Right ventricle myocardium inferior (tissue), 1 donor: Measurements from ENCODE around the gene PLOD2. TPM values are rescaled to one million over a fixed set of nuclear protein-coding genes. Genes with fewer than 3 reads are reported as not detected.
A peak's percentile ranks its signal among the peaks of the same experiment; 100 is the strongest.

Experiments
- ATAC-seq: fragments of 200-7000 bp; cut with Tn5 transposase; one replicate; pipeline ENCODE4 v1.9.1; 2020; ENCODE audit warnings: mild to moderate bottlenecking, moderate library complexity
- DNase-seq: peaks from one replicate; pipeline ENCODE4 v3.0.0; 2021; ENCODE audit errors: missing footprints
- intact Hi-C: fragments of 100-400 bp; cut with DNase I; formaldehyde crosslinking; loops from one replicate; pipeline ENCODE4 v1.11.0; 2022
- long read RNA-seq: library from polyadenylated mRNA; unstranded; transcript quantifications from one replicate; pipeline ENCODE4 v2.0.0, GENCODE V29; 2021
- total RNA-seq: library from RNA; stranded (reverse); fragmentation: NEBNext Ultra II Directional; extraction: Animal tissue kit (Norgen Biotek cat#: 25700); gene quantifications from one replicate; pipeline ENCODE4 v1.2.1, GENCODE V29; 2021
- donor health status: DM: no; HTN: yes; CAD: no; lungs with severe emphysema.

Gene PLOD2
- total RNA-seq: 19.7 TPM
- long read RNA-seq, transcript PLOD2-201 (20 exons, 3,732 nt): major isoform, 6 of 11 reads
- long read RNA-seq, partial matches to known transcripts: 0 of 11 reads
- long read RNA-seq, other reads (novel, unspliced or antisense): 2 of 11 reads

GRCh38 chr3:146160964-146161662 lies at the start of gene PLOD2:
Gene PLOD2, minus strand, starts transcription at chr3:146161184. Its CDS starts 195 bp downstream, at chr3:146160989.
- DNase-seq (peak; percentile 88), ATAC-seq (peak; percentile 83)
- intact Hi-C loops: loop anchor here (2.0 to 5.0 kb wide), 2 partner anchors 22 to 89 kb away; no protein-coding TSS in a partner anchor

- intact Hi-C loops: no loop called here
- DNase-seq (no peak), ATAC-seq (no peak)
Observed at GRCh38 chr3:146209371-146209770, 48.4 kb upstream of the PLOD2 start.

- intact Hi-C loops: loop anchor here (5.0 kb wide), 1 partner anchor 124 kb away; no protein-coding TSS in a partner anchor
- no peak for ATAC-seq
Observed at GRCh38 chr3:146203776-146204175, 42.8 kb upstream of the PLOD2 start.

GRCh38 chr3:146200461-146201220 lies 39.7 kb upstream of the PLOD2 start:
- intact Hi-C loops: loop anchor here (5.0 kb wide), 1 partner anchor 127 kb away; no protein-coding TSS in a partner anchor
- DNase-seq: no peak
- no peak for ATAC-seq

More at GRCh38 chr3:146203776-146204175, 42.8 kb upstream of the PLOD2 start:
- no peak for DNase-seq

- ATAC-seq: no peak
- no peak for DNase-seq
- intact Hi-C loops: loop anchor here (5.0 kb wide), 1 partner anchor 128 kb away; no protein-coding TSS in a partner anchor
Observed at GRCh38 chr3:146199762-146200161, 38.8 kb upstream of the PLOD2 start.

- intact Hi-C loops: no loop called here
- no peak for DNase-seq
- ATAC-seq: no peak
Observed at GRCh38 chr3:146196789-146197188, 35.8 kb upstream of the PLOD2 start.

- no peak for DNase-seq
- ATAC-seq: peak; percentile 59
- intact Hi-C loops: no loop called here
Observed at GRCh38 chr3:146195605-146196004, 34.6 kb upstream of the PLOD2 start.

- DNase-seq (no peak), ATAC-seq (no peak)
- intact Hi-C loops: no loop called here
Observed at GRCh38 chr3:146195030-146195429, 34.0 kb upstream of the PLOD2 start.

GRCh38 chr3:146191051-146191450 lies 30.1 kb upstream of the PLOD2 start:
- ATAC-seq (no peak), DNase-seq (no peak)
- intact Hi-C loops: no loop called here

- peak; percentile 59 for ATAC-seq
- intact Hi-C loops: loop anchor here (1.0 kb wide), 1 partner anchor 138 kb away; no protein-coding TSS in a partner anchor
- DNase-seq: no peak
Observed at GRCh38 chr3:146189519-146190173, 28.7 kb upstream of the PLOD2 start.

- no peak for ATAC-seq
- DNase-seq: no peak
- intact Hi-C loops: loop anchor here (1.0 kb wide), 1 partner anchor 122 kb away; no protein-coding TSS in a partner anchor
Observed at GRCh38 chr3:146187334-146187950, 26.5 kb upstream of the PLOD2 start.

GRCh38 chr3:146184241-146185015 lies 23.4 kb upstream of the PLOD2 start:
- DNase-seq (no peak), ATAC-seq (no peak)
- intact Hi-C loops: no loop called here

GRCh38 chr3:146181216-146181615 lies 20.2 kb upstream of the PLOD2 start:
- no peak for ATAC-seq
- intact Hi-C loops: no loop called here

GRCh38 chr3:146180376-146180775 lies 19.4 kb upstream of the PLOD2 start:
- ATAC-seq: no peak
- DNase-seq: no peak
- intact Hi-C loops: no loop called here

More at GRCh38 chr3:146181216-146181615, 20.2 kb upstream of the PLOD2 start:
- DNase-seq: no peak

GRCh38 chr3:146178006-146178689 lies 17.2 kb upstream of the PLOD2 start:
- no peak for DNase-seq
- peak; percentile 63 for ATAC-seq
- intact Hi-C loops: no loop called here

GRCh38 chr3:146177519-146177918 lies 16.5 kb upstream of the PLOD2 start:
- no peak for DNase-seq
- intact Hi-C loops: no loop called here
- ATAC-seq: peak; percentile 80

GRCh38 chr3:146177072-146177471 lies 16.1 kb upstream of the PLOD2 start:
- intact Hi-C loops: no loop called here
- DNase-seq (no peak), ATAC-seq (no peak)
